GM18951 (cell line): ENCODE data around the gene FANCI.
"Not testable (repeated sequence)": the region's sequence is repeated elsewhere in the genome, so short reads cannot be mapped to it uniquely, and the experiment has no call there.

Source experiments
- POLR2A ChIP-seq: IDR thresholded peaks from 4 replicates; pipeline ENCODE4 v1.6.1; 2011; ENCODE audit warnings: mild to moderate bottlenecking; ENCODE audit not compliant: insufficient read length, insufficient read depth; ENCODE audit errors: extremely low read depth
- in situ Hi-C: fragments of 300-500 bp; cut with MboI; formaldehyde crosslinking; loops from one replicate; pipeline ENCODE4 v1.12.0; 2022; ENCODE audit warnings: low sequenced_read_pairs, mixed read lengths, inconsistent platforms; ENCODE audit not compliant: unreplicated experiment

FANCI gene

GRCh38 chr15:89231832-89232231 is 11.9 kb upstream of the FANCI start:
- in situ Hi-C loops: no loop called here
- TF ChIP-seq POLR2A: no peak

DNA sequence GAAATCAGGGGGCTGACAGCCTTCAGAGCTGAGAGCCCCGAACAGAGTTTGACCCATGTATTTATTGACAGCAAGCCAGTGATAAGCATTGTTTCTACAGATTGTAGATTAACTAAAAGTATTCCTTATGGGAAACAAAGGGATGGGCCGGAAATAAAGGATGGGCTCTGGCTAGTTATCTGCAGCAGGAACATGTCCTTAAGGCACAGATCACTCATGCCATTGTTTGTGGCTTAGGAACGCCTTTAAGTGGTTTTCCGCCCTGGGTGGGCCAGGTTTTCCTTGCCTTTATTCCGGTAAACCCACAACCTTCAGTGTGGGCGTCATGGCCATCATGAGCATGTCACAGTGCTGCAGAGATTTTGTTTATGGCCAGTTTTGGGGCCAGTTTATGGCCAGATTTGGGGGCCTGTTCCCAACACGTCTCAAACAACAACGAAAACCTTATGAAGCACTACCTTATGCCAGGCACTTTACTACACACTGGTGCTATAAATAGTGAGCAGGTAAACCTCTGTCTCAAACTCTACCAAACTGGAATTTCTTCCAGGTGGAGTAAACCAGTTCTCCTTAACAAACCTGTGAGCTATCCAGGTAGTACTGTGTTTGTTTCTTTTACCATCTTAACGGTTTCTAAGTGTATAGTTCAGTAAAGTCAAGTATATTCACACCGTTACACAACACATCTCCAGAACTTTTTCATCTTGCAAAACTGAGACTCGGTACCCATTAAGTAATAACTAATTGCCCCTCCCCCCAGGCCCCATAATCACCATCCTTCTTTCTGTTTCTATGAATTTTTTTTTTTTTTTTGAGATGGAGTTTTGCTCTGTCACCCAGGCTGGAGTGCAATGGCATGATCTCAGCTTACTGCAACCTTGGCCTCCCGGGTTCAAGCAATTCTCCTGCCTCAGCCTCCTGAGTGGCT is 3.6 kb upstream of the FANCI start:
- in situ Hi-C loops: not testable (repeated sequence)

GRCh38 chr15:89243046-89243690 is 611 bp upstream of the FANCI start:
- in situ Hi-C loops: no loop called here
- no peak for TF ChIP-seq POLR2A

DNA sequence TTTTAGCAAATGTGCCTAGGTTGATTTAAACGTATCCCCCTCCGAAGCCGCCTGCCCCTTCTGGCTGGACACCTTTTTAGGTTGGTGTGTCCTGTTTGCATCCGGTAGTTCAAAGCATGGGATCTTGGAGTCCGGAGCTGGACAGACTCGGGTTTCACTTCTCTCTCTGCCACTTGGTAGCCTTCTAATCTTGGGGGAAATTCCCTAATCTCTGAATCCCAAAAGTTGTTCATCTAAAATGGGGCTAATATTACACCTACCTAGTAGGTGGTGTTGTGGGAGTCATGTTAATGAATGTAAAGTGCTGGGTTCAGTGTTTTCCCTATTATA is 760 bp downstream of the FANCI start:
- no peak for TF ChIP-seq POLR2A
- in situ Hi-C loops: no loop called here

DNA sequence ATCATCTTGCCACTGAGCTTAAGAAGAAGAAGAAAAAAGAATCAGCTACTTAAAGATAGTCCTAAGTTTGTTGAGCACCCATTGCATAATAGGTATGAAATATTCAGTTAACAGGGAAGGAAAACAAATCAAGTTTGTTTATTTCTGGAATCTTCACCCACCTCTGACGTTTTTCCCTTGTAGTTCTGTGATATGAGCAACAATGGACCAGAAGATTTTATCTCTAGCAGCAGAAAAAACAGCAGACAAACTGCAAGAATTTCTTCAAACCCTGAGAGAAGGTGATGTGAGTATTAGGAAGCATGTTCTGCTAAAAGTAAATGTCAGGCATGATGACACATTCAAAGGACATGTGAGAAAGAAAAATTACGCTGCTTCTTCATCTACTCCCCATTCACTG is 3.7 kb downstream of the FANCI start:
- TF ChIP-seq POLR2A: no peak
- in situ Hi-C loops: no loop called here

- no peak for TF ChIP-seq POLR2A
- in situ Hi-C loops: no loop called here
Measured at GRCh38 chr15:89248584-89248983, 4.8 kb downstream of the FANCI start.

- in situ Hi-C loops: not testable (repeated sequence)
Measured at GRCh38 chr15:89250142-89250541, 6.4 kb downstream of the FANCI start.

DNA sequence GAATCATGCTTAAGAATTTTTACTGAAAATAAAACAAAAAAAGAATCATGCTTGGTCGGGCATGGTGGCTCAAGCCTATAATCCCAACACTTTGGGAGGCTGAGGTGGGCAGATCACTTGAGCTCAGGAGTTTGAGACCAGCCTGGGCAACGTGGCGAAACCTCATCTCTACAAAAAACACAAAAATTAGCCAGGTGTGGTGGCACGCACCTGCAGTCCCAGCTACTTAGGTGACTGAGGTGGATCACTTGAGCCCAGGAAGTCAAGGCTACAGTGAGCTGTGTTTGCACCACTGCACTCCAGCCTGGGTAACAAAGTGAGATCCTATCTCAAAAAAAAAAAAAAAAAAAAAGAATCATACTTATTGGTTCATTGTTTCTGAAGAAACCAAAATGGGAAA is 33.5 kb downstream of the FANCI start:
- in situ Hi-C loops: not testable (repeated sequence)

- no peak for TF ChIP-seq POLR2A
- in situ Hi-C loops: no loop called here
Measured at GRCh38 chr15:89278307-89278706, 34.5 kb downstream of the FANCI start.

DNA sequence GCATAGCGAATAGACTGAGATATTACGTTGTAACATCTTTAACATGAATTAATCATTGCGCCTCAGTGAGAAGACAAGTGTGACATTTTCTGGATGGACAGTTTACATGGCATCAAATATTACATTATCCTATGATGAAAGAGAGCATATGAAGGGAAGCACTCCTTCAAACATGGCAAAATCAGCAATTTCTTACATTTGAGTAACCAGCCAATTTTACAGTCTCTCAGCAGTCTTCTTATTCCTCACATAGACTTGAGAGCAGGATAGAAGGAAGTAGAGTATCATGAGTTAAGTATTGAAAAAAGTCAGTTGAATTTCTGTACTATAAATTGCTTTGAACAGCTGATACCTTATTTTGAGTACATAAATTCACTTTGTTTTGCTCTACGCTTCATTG is 38.9 kb downstream of the FANCI start:
- in situ Hi-C loops: no loop called here
- no peak for TF ChIP-seq POLR2A

DNA sequence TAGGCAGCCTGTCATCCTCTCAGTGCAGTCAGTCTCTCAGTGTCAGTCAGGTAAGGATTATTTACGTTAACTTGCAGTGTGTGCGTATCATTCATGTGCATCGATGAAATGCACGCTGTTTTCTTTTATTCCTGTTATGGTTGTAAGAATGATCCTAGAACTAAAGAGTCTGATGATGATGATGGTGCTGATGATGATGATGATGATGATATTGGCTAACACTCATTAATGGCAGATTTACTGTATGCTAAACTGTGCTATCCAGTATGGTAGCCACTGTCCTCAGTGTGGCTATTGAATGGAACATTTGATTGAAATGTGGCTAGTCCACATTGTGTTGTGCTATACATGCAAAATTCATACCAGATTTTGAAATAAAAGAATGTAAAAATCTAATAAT is 39.4 kb downstream of the FANCI start:
- TF ChIP-seq POLR2A: no peak
- in situ Hi-C loops: no loop called here

GRCh38 chr15:89291934-89292438 is 48.2 kb downstream of the FANCI start:
- in situ Hi-C loops: no loop called here
- TF ChIP-seq POLR2A: no peak

DNA sequence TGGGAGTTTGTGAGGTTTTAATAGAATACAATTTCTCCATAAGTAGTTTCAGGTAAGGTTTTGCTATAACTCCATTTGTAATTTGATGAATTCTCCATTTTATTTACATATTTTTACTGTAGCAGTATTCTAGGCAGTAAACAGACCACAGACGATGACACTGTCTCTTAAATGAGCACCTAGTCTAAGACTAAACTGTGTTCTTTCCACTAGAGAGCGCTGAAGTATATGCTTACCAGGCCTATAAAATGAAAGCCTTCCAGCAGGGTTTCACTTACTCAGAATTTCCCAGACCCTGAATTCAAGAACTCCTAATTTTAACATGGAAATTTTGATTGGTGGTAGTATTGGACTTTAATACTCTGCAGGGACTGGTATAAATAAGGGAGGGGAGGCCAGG is 49.2 kb downstream of the FANCI start:
- in situ Hi-C loops: no loop called here
- TF ChIP-seq POLR2A: no peak

DNA sequence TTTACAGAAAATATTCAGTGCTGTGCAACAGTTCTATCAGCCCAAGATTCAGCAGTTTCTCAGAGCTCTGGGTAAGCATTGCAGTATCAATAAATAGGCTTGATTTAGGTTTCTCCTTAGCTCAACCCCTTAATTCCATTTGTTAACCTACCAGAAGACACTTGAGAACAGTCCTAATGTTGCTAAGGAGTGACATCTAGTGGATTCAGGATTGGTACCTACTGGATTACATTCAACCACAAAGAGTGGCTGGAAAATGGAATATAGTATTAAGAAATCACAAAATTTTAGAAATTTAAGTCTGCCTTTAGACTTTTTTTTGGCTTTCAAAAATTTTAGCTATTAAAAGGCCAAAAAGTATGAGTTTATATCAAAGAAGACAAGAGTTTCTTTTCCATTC is 56.1 kb downstream of the FANCI start:
- in situ Hi-C loops: no loop called here
- TF ChIP-seq POLR2A: no peak
